GM03348 (cell line): ENCODE data around the gene NXPH1.
"Not testable (repeated sequence)": the region's sequence is repeated elsewhere in the genome, so short reads cannot be mapped to it uniquely, and the experiment has no call there.

ENCODE experiments used
- DNase-seq: peaks from one replicate; pipeline ENCODE4 v3.0.0; 2012; ENCODE audit warnings: low spot score

Gene NXPH1

GRCh38 chr7:8719102-8719501 is 285.7 kb downstream of the NXPH1 start:
- DNase-seq: no peak

- peak; percentile 2 for DNase-seq
Observed at GRCh38 chr7:8724080-8724718, 290.8 kb downstream of the NXPH1 start.

- DNase-seq: not testable (repeated sequence)
Observed at GRCh38 chr7:8731756-8732155, 298.3 kb downstream of the NXPH1 start.

- no peak for DNase-seq
Observed at GRCh38 chr7:8739837-8740236, 306.4 kb downstream of the NXPH1 start.

- no peak for DNase-seq
Observed at GRCh38 chr7:8742837-8743236, 309.4 kb downstream of the NXPH1 start.

- DNase-seq: no peak
Observed at GRCh38 chr7:8747338-8747737, 313.9 kb downstream of the NXPH1 start.

GRCh38 chr7:8751557-8752231 is 318.3 kb downstream of the NXPH1 start:
- no peak for DNase-seq

- DNase-seq: no peak
Observed at GRCh38 chr7:8753355-8753754, 319.9 kb downstream of the NXPH1 start.

- DNase-seq: no peak
Observed at GRCh38 chr7:8761731-8762130, 328.3 kb downstream of the NXPH1 start.

GRCh38 chr7:8762803-8763202 is 329.4 kb downstream of the NXPH1 start:
- DNase-seq: no peak

- DNase-seq: no peak
Observed at GRCh38 chr7:8765374-8765773, 332.0 kb downstream of the NXPH1 start.

- DNase-seq: no peak
Observed at GRCh38 chr7:8773518-8773917, 340.1 kb downstream of the NXPH1 start.

- DNase-seq: no peak
Observed at GRCh38 chr7:8778459-8778858, 345.1 kb downstream of the NXPH1 start.

GRCh38 chr7:8781166-8781565 is 347.8 kb downstream of the NXPH1 start:
- no peak for DNase-seq

GRCh38 chr7:8783229-8783628 is 349.8 kb downstream of the NXPH1 start:
- DNase-seq: no peak

- no peak for DNase-seq
Observed at GRCh38 chr7:8785081-8785480, 351.7 kb downstream of the NXPH1 start.

GRCh38 chr7:8800986-8801385 is 367.6 kb downstream of the NXPH1 start:
- DNase-seq: no peak
